OCI-LY1 (cell line): ENCODE measurements around the gene MVB12A.
A peak's percentile ranks its signal among the peaks of the same experiment; 100 is the strongest.

Experiments
- H2AFZ ChIP-seq: fragments of 200-600 bp; sonication (generic), shearing (Covaris generic); 2 replicates; pipeline ENCODE4 v1.6.0; 2014; ENCODE audit warnings: antibody characterized with exemption, mild to moderate bottlenecking, low read length
- H3F3A ChIP-seq: fragments of 200-600 bp; sonication (generic), shearing (Covaris generic); 2 replicates; pipeline ENCODE4 v1.6.0; 2014; ENCODE audit warnings: mild to moderate bottlenecking, antibody characterized with exemption, low read length, moderate library complexity; ENCODE audit not compliant: insufficient read depth
- H3K27ac ChIP-seq: fragments of 200-600 bp; sonication (generic); 2 replicates; pipeline ENCODE4 v1.5.1; 2014; ENCODE audit warnings: low read length, mixed run types, mild to moderate bottlenecking, low read depth; ENCODE audit not compliant: poor library complexity, severe bottlenecking
- H3K27me3 ChIP-seq: fragments of 200-600 bp; sonication (generic); 2 replicates; pipeline ENCODE4 v1.6.0; 2014; ENCODE audit warnings: antibody characterized with exemption, mild to moderate bottlenecking, low read length, moderate library complexity; ENCODE audit not compliant: insufficient read depth
- H3K36me3 ChIP-seq: fragments of 200-600 bp; sonication (generic); 2 replicates; pipeline ENCODE4 v1.6.1; 2014; ENCODE audit warnings: mild to moderate bottlenecking, antibody characterized with exemption, low read length, moderate library complexity, mixed read lengths; ENCODE audit not compliant: insufficient read depth
- H3K4me1 ChIP-seq: fragments of 200-600 bp; sonication (generic); 2 replicates; pipeline ENCODE4 v1.5.1; 2014; ENCODE audit warnings: mild to moderate bottlenecking, low read length, moderate library complexity; ENCODE audit not compliant: insufficient read depth, severe bottlenecking
- H3K4me2 ChIP-seq: fragments of 200-600 bp; sonication (generic), shearing (Covaris generic); 2 replicates; pipeline ENCODE4 v1.6.1; 2014; ENCODE audit warnings: low read length
- H3K4me3 ChIP-seq: fragments of 200-600 bp; sonication (generic); 2 replicates; pipeline ENCODE4 v1.5.1; 2014; ENCODE audit warnings: low read length, low read depth, mild to moderate bottlenecking, mixed read lengths; ENCODE audit not compliant: poor library complexity, severe bottlenecking
- H3K79me2 ChIP-seq: fragments of 200-600 bp; shearing (Covaris generic); 2 replicates; pipeline ENCODE4 v1.6.1; 2016; ENCODE audit warnings: mixed run types, low read length, mixed read lengths; ENCODE audit not compliant: insufficient read depth
- H3K9ac ChIP-seq: fragments of 200-600 bp; sonication (generic), shearing (Covaris generic); 2 replicates; pipeline ENCODE4 v1.6.1; 2014; ENCODE audit warnings: mild to moderate bottlenecking, low read length, mixed read lengths
- H3K9me2 ChIP-seq: fragments of 200-600 bp; sonication (generic), shearing (Covaris generic); 2 replicates; pipeline ENCODE4 v1.6.1; 2014; ENCODE audit warnings: low read depth, mild to moderate bottlenecking, low read length, mixed read lengths
- H3K9me3 ChIP-seq: fragments of 200-600 bp; shearing (Covaris generic); 2 replicates; pipeline ENCODE4 v1.6.1; 2014; ENCODE audit warnings: low read length, mixed read lengths
- H4K20me1 ChIP-seq: fragments of 200-600 bp; sonication (generic), shearing (Covaris generic); 2 replicates; pipeline ENCODE4 v1.6.0; 2016; ENCODE audit warnings: mild to moderate bottlenecking, low read length; ENCODE audit not compliant: insufficient read depth
- EZH2 ChIP-seq: fragments of 200-600 bp; sonication (generic), shearing (Covaris generic); IDR thresholded peaks from 2 replicates; pipeline ENCODE4 v1.8.0; 2017; ENCODE audit warnings: borderline replicate concordance, mixed run types, mild to moderate bottlenecking, antibody characterized with exemption, low read length, moderate library complexity, mixed read lengths
- TF ChIP-seq, protein P1 (sequence below): fragments of 200-600 bp; sonication (generic), shearing (Covaris generic); IDR thresholded peaks from 2 replicates; pipeline ENCODE4 v1.5.1; 2017; ENCODE audit warnings: mild to moderate bottlenecking, antibody characterized with exemption, low read length, moderate library complexity, mixed read lengths

MVB12A gene

DNA sequence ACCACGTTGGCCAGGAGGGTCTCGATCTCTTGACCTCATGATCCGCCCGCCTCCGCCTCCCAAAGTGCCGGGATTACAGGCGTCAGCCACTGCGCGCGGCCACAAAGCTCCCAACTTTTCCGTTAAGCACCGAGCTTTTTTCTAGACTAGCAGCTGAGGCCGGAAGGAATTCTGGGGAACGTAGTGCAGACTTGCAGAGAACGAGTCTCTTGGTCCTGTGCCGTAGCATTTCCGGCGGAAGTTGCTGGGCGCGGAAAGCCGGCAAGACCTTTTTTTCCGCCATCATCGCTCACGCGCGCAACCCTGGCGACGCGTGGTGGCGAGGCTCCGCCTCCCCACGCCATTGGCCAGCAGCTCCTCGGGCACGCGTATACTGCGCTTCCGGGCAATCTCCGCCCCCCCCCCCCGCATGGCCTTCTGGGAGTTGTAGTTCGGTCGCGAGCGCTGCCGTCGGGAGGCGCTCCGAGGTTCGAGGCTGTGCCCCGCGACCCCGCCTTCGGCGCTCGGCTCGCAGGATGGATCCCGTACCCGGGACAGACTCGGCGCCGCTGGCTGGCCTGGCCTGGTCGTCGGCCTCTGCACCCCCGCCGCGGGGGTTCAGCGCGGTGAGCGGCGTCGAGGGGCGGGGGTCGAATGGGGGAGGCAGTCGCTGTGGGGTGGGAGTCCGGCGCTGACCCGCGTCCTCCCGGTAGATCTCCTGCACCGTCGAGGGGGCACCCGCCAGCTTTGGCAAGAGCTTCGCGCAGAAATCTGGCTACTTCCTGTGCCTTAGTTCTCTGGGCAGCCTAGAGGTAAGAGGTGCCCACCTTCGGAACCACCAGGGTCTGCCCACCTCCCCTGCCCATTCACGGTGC is at the start of gene MVB12A:
Gene MVB12A (plus strand): TSS at position 427 of the 854 bp plus-strand sequence. CDS start 89 bp downstream, at position 516.
- Histone ChIP-seq H3K4me1 (peaks cover 26% of the 10 kb centered on the region), H3K79me2 (no peaks in the 10 kb centered on the region), H4K20me1 (no peaks in the 10 kb centered on the region), H3K27me3 (no peaks in the 10 kb centered on the region), H3K36me3 (0 out of 2 replicates have a peak, but pooled peaks cover 3% of the 10 kb centered on the region), H3K4me3 (peak within 1 kb of the TSS; percentile 86), H3K4me2 (peak within 1 kb of the TSS; percentile 93), H3K9me3 (no peaks in the 10 kb centered on the region), H3K9ac (peak within 1 kb of the TSS; percentile 81), H3K9me2 (no peaks in the 10 kb centered on the region), H3K27ac (peak within 1 kb of the TSS; percentile 44), H3F3A (no peaks in the 10 kb centered on the region), H2AFZ (peak within 1 kb of the TSS; percentile 37)
- TF ChIP-seq, protein P1, sequence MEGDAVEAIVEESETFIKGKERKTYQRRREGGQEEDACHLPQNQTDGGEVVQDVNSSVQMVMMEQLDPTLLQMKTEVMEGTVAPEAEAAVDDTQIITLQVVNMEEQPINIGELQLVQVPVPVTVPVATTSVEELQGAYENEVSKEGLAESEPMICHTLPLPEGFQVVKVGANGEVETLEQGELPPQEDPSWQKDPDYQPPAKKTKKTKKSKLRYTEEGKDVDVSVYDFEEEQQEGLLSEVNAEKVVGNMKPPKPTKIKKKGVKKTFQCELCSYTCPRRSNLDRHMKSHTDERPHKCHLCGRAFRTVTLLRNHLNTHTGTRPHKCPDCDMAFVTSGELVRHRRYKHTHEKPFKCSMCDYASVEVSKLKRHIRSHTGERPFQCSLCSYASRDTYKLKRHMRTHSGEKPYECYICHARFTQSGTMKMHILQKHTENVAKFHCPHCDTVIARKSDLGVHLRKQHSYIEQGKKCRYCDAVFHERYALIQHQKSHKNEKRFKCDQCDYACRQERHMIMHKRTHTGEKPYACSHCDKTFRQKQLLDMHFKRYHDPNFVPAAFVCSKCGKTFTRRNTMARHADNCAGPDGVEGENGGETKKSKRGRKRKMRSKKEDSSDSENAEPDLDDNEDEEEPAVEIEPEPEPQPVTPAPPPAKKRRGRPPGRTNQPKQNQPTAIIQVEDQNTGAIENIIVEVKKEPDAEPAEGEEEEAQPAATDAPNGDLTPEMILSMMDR = no peak
- no peak for TF ChIP-seq EZH2

DNA sequence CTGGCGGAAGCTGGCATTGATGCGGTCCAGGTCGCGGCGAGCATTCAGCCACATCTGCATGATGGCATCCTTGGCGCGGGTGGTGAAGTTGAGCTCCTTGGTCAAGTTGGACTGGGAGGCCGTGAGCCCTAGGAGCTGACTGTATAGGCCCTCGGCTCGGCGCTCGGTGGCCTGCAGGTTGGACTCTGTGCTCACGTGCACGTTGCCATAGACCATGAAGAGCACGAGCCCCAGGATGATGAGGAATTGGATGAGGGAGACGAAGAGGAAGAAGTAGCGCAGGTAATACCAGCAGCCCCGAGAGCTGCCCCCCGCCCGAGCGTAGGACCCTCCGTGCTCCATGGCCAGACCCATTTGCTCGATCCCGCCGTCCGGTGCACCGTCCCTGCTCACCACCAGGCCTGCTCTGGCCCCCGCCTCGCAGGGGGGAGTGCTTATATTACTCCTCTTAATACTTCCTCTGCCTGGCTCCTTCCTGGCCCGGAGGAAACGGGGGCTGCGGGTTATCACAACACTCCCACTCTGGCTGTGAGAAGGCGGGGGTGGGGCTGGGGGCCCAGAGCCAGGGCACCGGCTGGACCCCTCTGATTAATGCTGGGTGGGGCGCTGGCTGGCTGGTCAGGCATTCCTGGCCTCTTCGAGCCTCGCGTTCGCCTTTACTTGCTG is 42.8 kb upstream of the MVB12A start, which contains the start of gene PLVAP:
Gene PLVAP (minus strand): TSS at position 408 of the 666 bp plus-strand sequence. CDS start 54 bp downstream, at position 354.
- Histone ChIP-seq H3K4me2 (no peak within 1 kb of the TSS), H3K9ac (no peak within 1 kb of the TSS)
- no peak for TF ChIP-seq EZH2
- TF ChIP-seq, protein P1 = no peak

DNA sequence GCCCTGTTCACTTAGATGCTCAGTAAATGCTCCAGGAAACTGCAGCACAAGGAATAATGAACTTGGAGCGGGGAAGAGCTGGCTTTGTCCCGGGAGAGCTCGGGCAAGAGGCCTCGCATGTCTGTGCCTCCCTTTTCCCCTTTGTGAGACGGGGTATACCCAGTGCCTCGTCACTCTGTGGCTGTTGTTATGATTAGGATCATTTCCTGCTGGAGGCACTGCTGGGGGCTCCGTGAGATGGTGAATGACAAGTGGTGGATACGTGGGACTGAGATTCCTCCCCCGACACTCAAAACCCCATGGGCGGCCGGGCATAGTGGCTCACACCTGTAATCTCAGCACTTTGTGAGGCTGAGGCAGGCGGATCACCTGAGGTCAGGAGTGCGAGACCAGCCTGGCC is 41.6 kb upstream of the MVB12A start:
- Histone ChIP-seq H3K4me2 (no peak overlapping the region), H3K27ac (no peak overlapping the region), H4K20me1 (no peaks in the 10 kb centered on the region), H2AFZ (no peak overlapping the region), H3K36me3 (no peaks in the 10 kb centered on the region; the same call in 1 of the 2 replicates), H3K4me1 (peaks cover 15% of the 10 kb centered on the region), H3K27me3 (no peaks in the 10 kb centered on the region), H3K79me2 (no peaks in the 10 kb centered on the region), H3K9me2 (no peaks in the 10 kb centered on the region), H3K9ac (no peak overlapping the region), H3K9me3 (no peaks in the 10 kb centered on the region; the same call in 1 of the 2 replicates), H3K4me3 (no peak overlapping the region), H3F3A (no peaks in the 10 kb centered on the region)
- TF ChIP-seq, protein P1 = no peak
- no peak for TF ChIP-seq EZH2

More for the DNA sequence above, 42.8 kb upstream of the MVB12A start, which contains the start of gene PLVAP:
- H3K27ac ChIP-seq = no peak within 1 kb of the TSS
- H3K4me3 ChIP-seq = no peak within 1 kb of the TSS
- H4K20me1 ChIP-seq = no peaks in the 10 kb centered on the region
- no peaks in the 10 kb centered on the region for H3K79me2 ChIP-seq
- no peaks in the 10 kb centered on the region; the same call in 1 of the 2 replicates for H3K36me3 ChIP-seq
- no peaks in the 10 kb centered on the region for H3F3A ChIP-seq
- H3K27me3 ChIP-seq = no peaks in the 10 kb centered on the region
- H3K4me1 ChIP-seq = peaks cover 3% of the 10 kb centered on the region
- H3K9me2 ChIP-seq = no peaks in the 10 kb centered on the region
- no peaks in the 10 kb centered on the region; the same call in 1 of the 2 replicates for H3K9me3 ChIP-seq
- H2AFZ ChIP-seq = no peak within 1 kb of the TSS
